Fibroblast of villous mesenchyme (primary cell): ENCODE measurements around the gene METTL24. TPM values are rescaled to one million over a fixed set of nuclear protein-coding genes. Genes with fewer than 3 reads are reported as not detected.
"Not testable (repeated sequence)": the region's sequence is repeated elsewhere in the genome, so short reads cannot be mapped to it uniquely, and the experiment has no call there.

Experiments used
- DNase-seq: peaks from one replicate; pipeline ENCODE4 v3.0.0-alpha.2; 2010; ENCODE audit warnings: low read depth
- H3K4me3 ChIP-seq: 2 replicates; pipeline ENCODE4 v1.5.1; 2011; ENCODE audit warnings: low read depth, mild to moderate bottlenecking, low read length
- total RNA-seq: library from RNA; depleted of rRNA; stranded (reverse); fragments of >200 nt; gene quantifications from 2 replicates; pipeline ENCODE4 v1.2.3, GENCODE V29; 2012
- TF ChIP-seq, protein P1 (sequence below): IDR thresholded peaks from 2 replicates; pipeline ENCODE4 v1.5.1; 2012; ENCODE audit warnings: low read depth, mild to moderate bottlenecking, low read length; ENCODE audit not compliant: insufficient read depth

The METTL24 gene
- total RNA-seq, 1 donor = not detected

DNA sequence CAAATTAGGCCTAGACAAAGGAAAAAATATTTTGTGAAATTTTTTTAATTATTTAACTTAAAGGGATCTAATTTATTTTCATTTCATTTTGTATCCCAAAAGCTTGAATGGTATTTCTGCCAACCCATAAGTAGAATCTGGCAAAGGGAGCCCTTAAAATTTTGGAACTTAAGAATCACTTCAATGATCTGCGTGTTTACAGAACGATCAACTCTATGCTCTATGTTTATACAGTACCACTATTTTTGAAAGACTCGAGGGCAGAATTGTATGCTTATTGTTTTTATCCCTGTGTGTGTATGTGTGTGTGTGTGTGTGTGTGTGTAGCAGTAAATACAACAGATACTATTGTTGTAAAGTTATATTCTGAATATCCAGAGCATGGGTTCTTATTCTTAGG is 39.2 kb downstream of the METTL24 start:
- no peak overlapping the region for H3K4me3 ChIP-seq
- no peak for DNase-seq
- TF ChIP-seq, protein P1, sequence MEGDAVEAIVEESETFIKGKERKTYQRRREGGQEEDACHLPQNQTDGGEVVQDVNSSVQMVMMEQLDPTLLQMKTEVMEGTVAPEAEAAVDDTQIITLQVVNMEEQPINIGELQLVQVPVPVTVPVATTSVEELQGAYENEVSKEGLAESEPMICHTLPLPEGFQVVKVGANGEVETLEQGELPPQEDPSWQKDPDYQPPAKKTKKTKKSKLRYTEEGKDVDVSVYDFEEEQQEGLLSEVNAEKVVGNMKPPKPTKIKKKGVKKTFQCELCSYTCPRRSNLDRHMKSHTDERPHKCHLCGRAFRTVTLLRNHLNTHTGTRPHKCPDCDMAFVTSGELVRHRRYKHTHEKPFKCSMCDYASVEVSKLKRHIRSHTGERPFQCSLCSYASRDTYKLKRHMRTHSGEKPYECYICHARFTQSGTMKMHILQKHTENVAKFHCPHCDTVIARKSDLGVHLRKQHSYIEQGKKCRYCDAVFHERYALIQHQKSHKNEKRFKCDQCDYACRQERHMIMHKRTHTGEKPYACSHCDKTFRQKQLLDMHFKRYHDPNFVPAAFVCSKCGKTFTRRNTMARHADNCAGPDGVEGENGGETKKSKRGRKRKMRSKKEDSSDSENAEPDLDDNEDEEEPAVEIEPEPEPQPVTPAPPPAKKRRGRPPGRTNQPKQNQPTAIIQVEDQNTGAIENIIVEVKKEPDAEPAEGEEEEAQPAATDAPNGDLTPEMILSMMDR = no peak

DNA sequence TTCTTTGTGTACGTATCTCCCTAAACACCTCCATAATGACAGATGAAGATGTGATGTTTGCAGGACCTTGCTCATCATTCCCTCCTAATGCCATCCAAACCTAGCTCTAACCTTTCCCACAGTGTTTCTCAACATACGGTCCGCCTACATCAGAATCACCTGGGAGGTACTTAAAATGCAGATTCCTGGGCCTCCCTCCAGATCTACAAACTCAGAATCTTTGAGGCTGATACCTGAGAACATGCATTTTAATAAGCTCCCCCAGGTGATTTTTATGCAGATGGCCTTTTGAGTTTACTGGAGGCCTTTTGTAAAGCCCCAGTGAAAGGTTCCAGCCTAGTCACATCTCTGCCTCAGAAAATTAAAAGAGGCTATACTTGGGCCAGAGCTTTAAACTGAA is 40.5 kb downstream of the METTL24 start:
- DNase-seq = no peak
- TF ChIP-seq, protein P1 = no peak
- no peak overlapping the region for H3K4me3 ChIP-seq

- no peak overlapping the region for H3K4me3 ChIP-seq
- TF ChIP-seq, protein P1 = no peak
- DNase-seq = no peak
Observed at GRCh38 chr6:110317189-110317588, 41.0 kb downstream of the METTL24 start.

- no peak overlapping the region for H3K4me3 ChIP-seq
- DNase-seq = no peak
- TF ChIP-seq, protein P1 = no peak
Observed at GRCh38 chr6:110315869-110316398, 42.2 kb downstream of the METTL24 start.

DNA sequence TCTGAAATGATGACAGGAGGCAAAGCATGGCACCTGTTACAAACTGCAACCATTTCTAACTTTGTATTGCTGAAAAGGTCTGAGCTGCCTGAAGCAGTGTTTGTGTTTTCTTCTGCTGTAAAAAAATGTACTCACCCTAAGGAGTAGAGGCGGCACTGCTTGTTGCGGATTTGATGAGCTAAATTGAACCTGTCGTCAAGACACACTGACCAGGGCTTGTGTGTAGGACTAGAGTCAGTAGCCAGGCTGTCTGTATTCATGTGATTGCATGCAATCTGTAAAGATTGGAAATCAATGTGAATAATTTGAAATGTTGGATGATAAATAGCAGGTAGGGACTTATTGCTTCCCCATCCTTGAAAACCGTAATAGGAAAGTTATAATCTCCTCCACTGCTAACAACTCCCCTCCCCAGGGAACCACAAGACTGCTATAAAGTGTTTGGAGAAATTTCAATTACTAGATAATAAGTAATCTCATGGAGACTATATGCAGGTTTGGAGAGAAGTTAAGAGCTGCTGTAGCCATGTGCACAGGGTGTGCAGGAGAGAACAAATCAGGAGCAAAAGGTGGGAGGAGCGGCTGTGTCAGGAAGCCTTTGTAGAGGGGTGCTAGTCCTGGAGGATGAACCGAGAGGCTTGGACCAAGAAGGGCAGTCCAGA is 42.8 kb downstream of the METTL24 start:
- H3K4me3 ChIP-seq = no peak overlapping the region
- TF ChIP-seq, protein P1 = no peak

GRCh38 chr6:110310861-110311446 is 47.2 kb downstream of the METTL24 start:
- DNase-seq = no peak
- TF ChIP-seq, protein P1 = no peak
- no peak overlapping the region for H3K4me3 ChIP-seq

More for the DNA sequence above, 42.8 kb downstream of the METTL24 start:
- DNase-seq = no peak

DNA sequence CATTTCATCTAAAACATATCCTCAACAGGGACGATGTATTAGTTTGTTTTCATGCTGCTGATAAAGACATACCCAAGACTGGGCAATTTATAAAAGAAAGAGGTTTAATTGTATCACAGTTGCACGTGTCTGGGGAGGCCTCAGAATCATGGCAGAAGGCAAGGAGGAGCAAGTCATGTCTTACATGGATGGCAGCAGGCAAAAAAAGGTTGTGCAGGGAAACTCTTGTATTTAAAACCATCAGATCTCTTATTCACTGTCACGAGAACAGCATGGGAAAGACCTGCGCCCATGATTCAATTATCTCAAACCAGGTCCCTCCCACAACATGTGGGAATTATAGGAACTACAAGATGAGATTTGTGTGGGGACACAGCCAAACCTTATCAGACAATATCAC is 48.7 kb downstream of the METTL24 start:
- not testable (repeated sequence) for DNase-seq, H3K4me3 ChIP-seq
